AG20443 (cell line): Measurements from ENCODE around the gene NACA2.

Experiments
- DNase-seq: peaks from one replicate; pipeline ENCODE4 v3.0.0; 2012; ENCODE audit warnings: low spot score, mixed read lengths

NACA2 gene

DNA sequence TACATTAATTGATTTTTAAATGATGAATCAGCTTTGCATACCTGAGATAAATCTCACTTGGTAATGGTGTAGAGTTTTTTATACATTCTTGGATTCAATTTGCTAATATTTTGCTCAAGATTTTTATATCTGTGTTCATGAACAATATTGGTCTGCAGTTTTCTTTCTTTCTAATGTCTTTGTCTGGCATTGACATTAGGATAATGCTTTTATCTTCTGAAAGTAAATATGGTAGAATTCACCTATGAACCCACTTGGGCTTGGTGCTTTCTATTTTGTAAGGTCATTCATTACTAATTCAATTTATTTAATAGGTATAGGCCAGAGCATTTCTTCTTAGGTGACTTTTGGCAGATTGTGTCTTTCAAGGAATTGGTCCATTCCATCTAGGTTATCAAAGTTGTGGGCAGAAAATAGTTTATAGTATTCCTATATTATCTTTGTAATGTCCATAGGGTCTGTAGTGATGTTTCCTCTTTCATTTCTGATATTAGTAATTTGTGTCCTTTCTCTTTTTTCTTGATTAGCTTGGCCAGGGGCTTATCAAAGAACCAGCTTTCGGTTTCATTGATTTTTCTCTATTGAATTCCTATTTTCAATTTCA is 45.6 kb downstream of the NACA2 start:
- DNase-seq, result no peak

DNA sequence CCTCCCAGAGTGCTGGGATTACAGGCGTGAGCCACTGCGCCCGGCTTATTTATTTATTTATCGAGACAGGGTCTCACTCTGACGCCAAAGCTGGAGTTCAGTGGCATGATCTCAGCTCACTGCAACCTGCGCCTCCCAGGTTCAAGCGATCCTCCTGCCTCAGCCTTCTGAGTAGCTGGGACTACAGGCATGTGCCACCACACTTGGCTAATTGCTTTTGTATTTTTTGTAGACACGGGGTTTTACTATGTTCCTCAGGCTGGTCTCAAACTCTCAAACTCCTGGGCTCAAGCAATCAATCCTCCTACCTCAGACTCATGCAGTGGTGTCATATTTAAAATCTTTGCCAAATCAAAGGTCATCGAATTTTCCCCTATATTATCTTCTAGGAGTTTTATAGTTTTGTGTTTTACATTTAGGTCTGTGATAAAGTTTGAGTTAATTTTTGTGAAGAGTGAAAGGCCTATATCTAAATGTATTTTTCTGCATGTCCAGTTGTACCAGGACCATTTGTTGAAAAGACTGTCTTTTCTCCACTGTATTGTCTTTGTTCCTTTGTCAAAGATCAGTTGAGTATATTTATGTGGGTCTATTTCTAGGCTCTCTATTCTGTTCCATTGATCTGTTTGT is 47.1 kb downstream of the NACA2 start:
- DNase-seq, result no peak

DNA sequence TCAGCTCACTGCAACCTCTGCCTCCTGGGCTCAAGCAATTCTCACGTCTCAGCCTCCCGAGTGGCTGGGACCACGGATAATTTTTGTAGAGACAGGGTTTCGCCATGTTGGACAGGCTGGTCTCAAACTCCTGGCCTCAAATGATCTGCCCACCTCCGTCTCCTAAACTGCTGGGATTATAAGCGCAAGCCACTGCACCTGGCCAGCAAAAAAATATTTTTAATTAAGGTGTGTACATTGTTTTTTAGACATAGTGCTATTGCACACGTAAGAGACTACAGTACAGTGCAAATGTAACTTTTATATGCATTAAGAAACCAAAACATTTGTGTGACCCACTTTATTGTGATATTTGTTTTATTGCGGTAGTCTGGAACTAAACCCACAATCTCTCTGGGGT is 49.0 kb downstream of the NACA2 start:
- DNase-seq, result no peak

DNA sequence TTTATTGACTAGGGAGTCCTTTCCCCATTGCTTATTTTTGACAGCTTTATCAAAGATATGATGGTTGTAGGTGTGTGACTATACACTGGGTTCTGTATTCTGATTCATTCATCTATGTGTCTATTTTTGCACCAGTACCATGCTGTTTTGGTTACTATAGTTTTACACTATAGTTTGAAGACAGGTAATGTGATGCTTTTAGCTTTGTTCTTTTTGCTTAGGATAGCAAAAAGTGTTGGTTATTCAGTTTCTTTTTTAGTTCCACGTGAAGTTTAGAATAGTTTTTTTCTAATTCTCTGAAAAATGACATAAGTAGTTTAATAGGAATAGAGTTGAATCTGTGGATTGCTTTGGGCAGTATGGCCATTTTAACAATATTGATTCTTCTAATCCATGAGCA is 50.1 kb downstream of the NACA2 start:
- no peak for DNase-seq
